HG02610 (cell line): ENCODE data around the gene WDR6.

ENCODE experiments used
- ATAC-seq: cut with Tn5 transposase; IDR thresholded peaks from one replicate; pipeline ENCODE4 v1.9.1; 2021; ENCODE audit warnings: mild to moderate bottlenecking, moderate library complexity; ENCODE audit not compliant: unreplicated experiment

The WDR6 gene

GRCh38 chr3:49007068-49007770, at the start of gene WDR6:
Gene WDR6 (plus strand): TSS chr3:49007391. CDS start chr3:49007432, 41 bp downstream.
- ATAC-seq: peak; percentile 87

GRCh38 chr3:48960841-48961413, 46.3 kb upstream of the WDR6 start:
- no peak for ATAC-seq

GRCh38 chr3:48962340-48962739, 44.9 kb upstream of the WDR6 start:
- no peak for ATAC-seq

GRCh38 chr3:48962939-48963338, 44.3 kb upstream of the WDR6 start:
- no peak for ATAC-seq

- ATAC-seq: no peak
These were observed 43.6 kb upstream of the WDR6 start for GRCh38 chr3:48963591-48963990.

GRCh38 chr3:48966367-48966766, 40.8 kb upstream of the WDR6 start:
- no peak for ATAC-seq

GRCh38 chr3:48966876-48967361, 40.3 kb upstream of the WDR6 start:
- ATAC-seq: no peak

GRCh38 chr3:48970586-48970985, 36.6 kb upstream of the WDR6 start:
- no peak for ATAC-seq

GRCh38 chr3:48974076-48974864, 32.9 kb upstream of the WDR6 start:
- no peak for ATAC-seq

GRCh38 chr3:48979451-48979850, 27.7 kb upstream of the WDR6 start:
- ATAC-seq: no peak

- ATAC-seq: no peak
These were observed 26.9 kb upstream of the WDR6 start for GRCh38 chr3:48980295-48980694.

- no peak for ATAC-seq
These were observed 25.2 kb upstream of the WDR6 start for GRCh38 chr3:48982016-48982415.

GRCh38 chr3:48982686-48983085, 24.5 kb upstream of the WDR6 start:
- ATAC-seq: no peak

GRCh38 chr3:48983096-48983495, 24.1 kb upstream of the WDR6 start:
- ATAC-seq: no peak

GRCh38 chr3:48984663-48985062, 22.5 kb upstream of the WDR6 start:
- ATAC-seq: no peak

GRCh38 chr3:48985831-48986376, 21.3 kb upstream of the WDR6 start:
- ATAC-seq: no peak

- no peak for ATAC-seq
These were observed 17.9 kb upstream of the WDR6 start for GRCh38 chr3:48989126-48989795.

- ATAC-seq: peak; percentile 51
These were observed 17.2 kb upstream of the WDR6 start, which contains the start of gene P4HTM for GRCh38 chr3:48989796-48990635. Gene P4HTM (plus strand): TSS chr3:48990241. CDS start chr3:48990257, 16 bp downstream.

GRCh38 chr3:48990636-48991469, 16.3 kb upstream of the WDR6 start:
- ATAC-seq: no peak
